ENCODE results near the gene OR2T34.
"Not testable (repeated sequence)": the region's sequence is repeated elsewhere in the genome, so short reads cannot be mapped to it uniquely, and the experiment has no call there.

GRCh38 chr1:248572049-248572448, 2.5 kb downstream of the OR2T34 start:
- not testable (repeated sequence) for TF ChIP-seq CTCF, POLR2A, POLR2AphosphoS5 (IDR thresholded peaks at IDR 0.05)
